ENCODE data around the gene CCNE1.

GRCh38 chr19:29872224-29872731 lies 60.5 kb downstream of the CCNE1 start:
- peak in 1 of 3 experiments; percentile 14 for TF ChIP-seq CTCF (optimal IDR thresholded peaks at IDR 0.05 in 1 of 3, IDR thresholded peaks at IDR 0.05 in 1 of 3, conservative IDR thresholded peaks at IDR 0.05 in 1 of 3; ENCODE audit: extremely low read depth in 1 of 3, insufficient read depth in 2 of 3, low read length in 3 of 3)
- TF ChIP-seq EZH2 (IDR thresholded peaks at IDR 0.05; ENCODE audit: low read length) = no peak

All from keratinocyte (primary cell).